AG09309 (cell line): Measurements from ENCODE around the gene FBXO36.
A peak's percentile ranks its signal among the peaks of the same experiment; 100 is the strongest.
"Not testable (repeated sequence)": the region's sequence is repeated elsewhere in the genome, so short reads cannot be mapped to it uniquely, and the experiment has no call there.

Experiments
- DNase-seq: peaks from one replicate; pipeline ENCODE4 v3.0.0-alpha.2; 2010; ENCODE audit warnings: low read depth
- H3K4me3 ChIP-seq: 2 replicates; pipeline ENCODE4 v1.5.1; 2011; ENCODE audit warnings: mild to moderate bottlenecking, low read depth, low read length, moderate library complexity; ENCODE audit not compliant: control insufficient read depth
- TF ChIP-seq, protein P1 (sequence below): IDR thresholded peaks from 2 replicates; pipeline ENCODE4 v1.5.1; 2011; ENCODE audit warnings: mild to moderate bottlenecking, low read depth, low read length, inconsistent platforms; ENCODE audit not compliant: insufficient read depth, control insufficient read depth; ENCODE audit errors: missing control alignments

FBXO36 gene

DNA sequence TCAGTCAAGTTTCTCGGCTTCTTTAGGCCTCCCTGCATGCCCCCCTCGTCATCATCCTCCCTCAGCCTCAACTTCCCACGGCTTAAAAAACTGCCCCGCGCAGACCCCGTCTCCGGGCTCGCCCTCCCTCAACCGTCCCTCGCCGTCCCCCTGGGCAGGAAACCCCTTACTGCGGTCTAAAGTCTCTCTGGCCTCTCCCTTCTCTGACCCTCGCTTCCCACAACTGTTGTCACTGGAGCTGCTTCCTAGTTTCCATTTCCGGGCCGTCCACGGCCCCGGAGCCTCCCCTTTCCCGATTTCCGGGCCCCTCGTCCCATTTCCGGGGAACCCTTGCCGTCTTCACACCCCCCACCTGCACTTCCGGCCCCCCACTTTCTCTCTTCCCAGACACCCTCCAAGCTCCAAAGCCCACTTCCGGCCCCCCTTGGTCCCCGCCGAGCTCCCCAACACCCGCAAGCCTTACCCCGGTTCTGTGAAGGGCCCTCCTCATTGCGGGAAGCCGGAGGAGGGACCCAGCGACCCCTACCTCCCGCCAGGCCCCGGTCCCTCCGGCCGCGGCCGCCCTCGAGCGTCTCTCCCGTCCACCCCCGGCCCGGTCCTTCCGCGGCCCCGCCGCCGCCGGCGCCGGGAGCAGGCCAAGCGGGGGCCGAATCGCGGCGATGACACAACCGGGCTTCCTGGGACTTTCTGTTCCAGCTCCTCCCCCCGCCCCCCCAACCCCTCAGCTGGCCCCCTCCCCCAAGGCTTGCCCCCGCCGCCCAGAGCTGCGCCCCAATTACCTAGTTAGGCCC lies 1.0 kb upstream of the FBXO36 start:
- H3K4me3 ChIP-seq, result peak overlapping the region; percentile 96
- DNase-seq, result peak; percentile 28
- TF ChIP-seq, protein P1, sequence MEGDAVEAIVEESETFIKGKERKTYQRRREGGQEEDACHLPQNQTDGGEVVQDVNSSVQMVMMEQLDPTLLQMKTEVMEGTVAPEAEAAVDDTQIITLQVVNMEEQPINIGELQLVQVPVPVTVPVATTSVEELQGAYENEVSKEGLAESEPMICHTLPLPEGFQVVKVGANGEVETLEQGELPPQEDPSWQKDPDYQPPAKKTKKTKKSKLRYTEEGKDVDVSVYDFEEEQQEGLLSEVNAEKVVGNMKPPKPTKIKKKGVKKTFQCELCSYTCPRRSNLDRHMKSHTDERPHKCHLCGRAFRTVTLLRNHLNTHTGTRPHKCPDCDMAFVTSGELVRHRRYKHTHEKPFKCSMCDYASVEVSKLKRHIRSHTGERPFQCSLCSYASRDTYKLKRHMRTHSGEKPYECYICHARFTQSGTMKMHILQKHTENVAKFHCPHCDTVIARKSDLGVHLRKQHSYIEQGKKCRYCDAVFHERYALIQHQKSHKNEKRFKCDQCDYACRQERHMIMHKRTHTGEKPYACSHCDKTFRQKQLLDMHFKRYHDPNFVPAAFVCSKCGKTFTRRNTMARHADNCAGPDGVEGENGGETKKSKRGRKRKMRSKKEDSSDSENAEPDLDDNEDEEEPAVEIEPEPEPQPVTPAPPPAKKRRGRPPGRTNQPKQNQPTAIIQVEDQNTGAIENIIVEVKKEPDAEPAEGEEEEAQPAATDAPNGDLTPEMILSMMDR, result no peak

DNA sequence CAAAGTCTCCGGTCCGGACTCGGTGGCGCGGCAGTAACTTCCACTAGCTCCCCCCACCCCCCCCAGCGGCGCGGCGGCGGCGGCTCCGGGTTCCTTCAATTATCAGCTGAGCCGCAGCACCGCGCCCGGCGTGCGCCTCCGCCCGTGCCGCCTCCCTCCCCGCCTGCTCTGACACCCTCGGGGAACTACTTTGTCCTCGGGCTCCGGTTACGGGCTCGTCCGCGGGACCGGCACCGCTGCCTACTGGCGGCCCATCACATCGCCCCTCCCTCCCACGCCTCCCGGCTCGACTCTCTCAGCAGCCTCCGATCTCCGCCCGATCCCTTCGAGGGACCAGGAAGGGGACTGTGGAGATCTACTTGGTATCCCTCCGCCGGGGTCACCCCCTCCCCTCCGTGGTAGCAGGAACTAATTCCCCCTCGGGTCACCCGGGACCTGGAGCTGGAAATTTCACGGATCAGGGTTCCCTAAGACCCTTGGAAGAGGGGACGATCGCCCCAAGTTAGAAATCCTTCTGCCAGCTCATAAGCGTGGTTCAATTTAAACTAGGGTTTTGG lies 333 bp upstream of the FBXO36 start, which contains the start of gene TRIP12:
Gene TRIP12, minus strand, starts transcription at position 118 of the 557 bp plus-strand sequence. CDS start 41,930 bp downstream, outside the sequence.
- TF ChIP-seq, protein P1, result no peak
- peak within 1 kb of the TSS; percentile 96 for H3K4me3 ChIP-seq
- DNase-seq, result peak; percentile 93

DNA sequence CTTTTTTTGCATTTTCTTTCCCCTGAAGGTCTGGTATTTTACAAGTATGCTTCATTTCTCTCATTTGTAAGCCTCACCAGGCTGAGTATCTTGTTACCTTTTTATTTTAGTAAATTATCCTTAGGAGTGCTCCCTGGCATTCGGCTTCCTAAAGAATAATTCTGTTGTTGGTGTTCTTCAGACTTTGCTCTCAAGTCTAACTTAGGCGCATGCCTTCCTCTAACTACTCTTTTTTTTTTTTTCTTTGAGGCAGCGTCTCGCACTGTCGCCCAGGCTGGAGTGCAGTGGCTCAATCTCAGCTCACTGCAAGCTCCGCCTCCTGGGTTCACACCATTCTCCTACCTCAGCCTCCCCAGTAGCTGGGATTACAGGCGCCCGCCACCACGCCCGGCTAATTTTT lies 2.2 kb downstream of the FBXO36 start:
- not testable (repeated sequence) for H3K4me3 ChIP-seq, DNase-seq

DNA sequence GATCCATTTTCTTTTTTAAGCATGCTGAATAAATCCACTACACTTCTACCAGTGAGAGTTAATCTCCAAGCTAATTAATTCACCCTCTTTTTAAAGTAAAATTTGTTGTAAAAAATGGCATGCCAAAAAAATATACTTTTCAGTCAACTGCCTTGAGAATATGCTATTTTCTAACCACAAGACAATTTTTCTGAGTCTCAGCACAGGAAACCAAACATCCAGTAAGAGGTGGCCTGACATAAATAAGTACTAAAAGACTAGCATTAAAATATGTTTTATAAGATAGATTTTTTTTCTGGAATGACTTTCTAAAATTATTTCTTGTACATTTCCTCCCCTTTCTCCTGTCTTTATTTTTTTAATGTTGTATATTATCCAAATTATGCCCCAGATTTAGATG lies 2.9 kb downstream of the FBXO36 start:
- DNase-seq, result no peak
- no peak overlapping the region for H3K4me3 ChIP-seq
- TF ChIP-seq, protein P1, result no peak

DNA sequence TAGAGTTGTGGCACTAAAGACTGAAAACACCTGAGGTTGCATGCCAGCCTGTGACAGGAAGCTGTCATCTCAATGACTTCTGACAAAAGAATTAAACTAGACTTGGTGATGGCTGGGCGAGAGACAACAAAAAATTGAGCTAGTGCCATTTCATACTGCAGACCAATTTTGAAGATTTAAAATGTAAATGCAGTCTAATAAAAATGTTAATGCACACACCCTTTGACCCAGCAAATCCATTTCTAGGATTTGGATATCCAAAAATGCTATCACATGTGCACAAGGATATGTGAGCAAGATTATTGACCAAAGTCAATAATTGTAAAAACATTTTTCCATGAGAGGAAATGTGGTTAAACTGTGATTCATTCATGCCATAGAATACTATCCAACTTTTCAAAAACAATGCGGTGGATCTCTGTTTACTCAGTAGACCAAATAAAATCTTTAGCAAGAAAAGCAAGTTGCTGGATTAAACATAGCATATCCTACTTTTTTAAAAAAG lies 5.6 kb downstream of the FBXO36 start:
- no peak overlapping the region for H3K4me3 ChIP-seq
- no peak for DNase-seq
- TF ChIP-seq, protein P1, result no peak

DNA sequence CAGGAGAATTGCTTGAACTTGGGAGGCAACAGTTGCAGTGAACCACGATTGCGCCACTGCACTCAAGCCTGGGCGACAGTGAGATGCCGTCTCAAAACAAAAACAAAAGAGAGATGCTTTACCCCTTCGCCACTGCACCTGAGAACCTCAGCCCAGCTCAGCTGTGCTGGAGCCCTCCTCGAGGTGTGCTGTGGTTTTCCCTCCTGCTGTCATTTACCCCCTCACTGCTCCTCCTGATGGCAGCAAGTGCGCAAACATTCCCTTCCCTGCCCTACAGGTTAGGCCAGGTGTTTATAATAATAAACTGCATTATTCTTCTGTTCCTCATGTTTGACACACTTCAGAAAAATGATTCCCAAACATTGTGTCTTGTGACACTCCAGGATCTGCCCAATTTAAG lies 8.4 kb downstream of the FBXO36 start:
- no peak overlapping the region for H3K4me3 ChIP-seq
- TF ChIP-seq, protein P1, result no peak
- DNase-seq, result no peak

DNA sequence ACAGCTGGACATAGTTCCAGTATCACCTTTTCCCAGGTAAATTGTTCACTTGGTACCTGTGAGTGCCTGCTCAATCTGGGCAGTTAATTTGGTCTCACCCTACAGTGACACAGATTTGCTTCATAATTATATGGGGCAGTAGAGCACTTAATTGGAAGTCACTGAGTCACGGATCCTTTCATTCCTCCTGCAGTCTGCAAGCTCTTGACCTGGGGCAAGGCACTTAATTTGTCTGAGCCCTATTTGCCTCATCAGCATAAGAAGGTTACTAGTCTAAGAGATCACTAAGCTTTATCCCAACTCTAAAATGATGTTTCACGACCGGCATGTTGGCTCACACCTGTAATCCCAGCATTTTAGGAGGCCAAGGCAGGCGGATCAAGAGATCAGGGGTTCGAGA lies 8.9 kb downstream of the FBXO36 start:
- DNase-seq, result no peak
- H3K4me3 ChIP-seq, result no peak overlapping the region
- TF ChIP-seq, protein P1, result no peak
